Measurements from ENCODE around the gene TESMIN. TPM values are rescaled to one million over a fixed set of nuclear protein-coding genes. Genes with fewer than 3 reads are reported as not detected.

Gene TESMIN
- polyA plus RNA-seq, 1 experiment = 0.79 TPM

DNA sequence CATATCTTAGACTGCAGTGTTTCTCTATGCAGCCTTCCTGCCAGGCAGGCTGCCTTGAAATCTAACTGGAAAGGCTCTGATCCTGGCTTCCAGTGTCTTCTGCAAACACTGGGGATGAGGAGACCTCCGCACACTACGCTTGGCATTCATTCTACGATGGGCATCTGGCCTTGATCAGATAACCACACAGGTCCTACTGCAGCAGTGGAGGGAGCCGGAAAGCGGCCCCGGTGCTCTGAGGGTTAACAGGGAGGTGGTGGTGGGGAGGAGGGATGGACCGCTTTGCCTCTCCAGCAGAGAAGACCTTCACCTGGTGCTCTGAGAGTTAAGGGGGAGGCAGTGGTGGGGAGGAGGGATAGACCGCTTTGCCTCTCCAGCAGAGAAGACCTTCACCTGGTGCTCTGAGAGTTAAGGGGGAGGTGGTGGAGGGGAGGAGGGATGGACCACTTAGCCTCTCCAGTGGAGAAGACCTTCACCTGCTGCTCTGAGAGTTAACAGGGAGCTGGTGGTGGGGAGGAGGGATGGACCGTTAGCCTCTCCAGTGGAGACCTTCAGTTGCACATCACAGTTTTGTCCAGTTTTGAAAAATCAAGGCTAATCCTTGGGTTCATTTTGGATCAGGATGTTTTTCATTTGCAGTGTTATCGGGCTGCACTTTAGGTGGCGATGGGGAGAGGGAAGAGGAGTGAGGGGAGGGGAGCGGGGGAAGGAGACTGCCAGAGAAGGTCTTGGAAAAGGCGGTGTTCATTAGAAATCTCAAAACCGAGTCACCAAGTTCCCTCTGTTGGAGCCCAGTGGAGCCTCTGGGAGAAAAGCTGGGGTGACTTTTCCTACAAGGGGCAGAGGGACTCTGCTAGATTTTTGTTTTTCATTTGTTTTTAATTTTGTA is 61.3 kb downstream of the TESMIN start:
- Histone ChIP-seq H3K4me3 (ENCODE audit: low read depth, low read length) (no peak overlapping the region), H3K27ac (ENCODE audit: low read depth, low read length) (no peak overlapping the region)

DNA sequence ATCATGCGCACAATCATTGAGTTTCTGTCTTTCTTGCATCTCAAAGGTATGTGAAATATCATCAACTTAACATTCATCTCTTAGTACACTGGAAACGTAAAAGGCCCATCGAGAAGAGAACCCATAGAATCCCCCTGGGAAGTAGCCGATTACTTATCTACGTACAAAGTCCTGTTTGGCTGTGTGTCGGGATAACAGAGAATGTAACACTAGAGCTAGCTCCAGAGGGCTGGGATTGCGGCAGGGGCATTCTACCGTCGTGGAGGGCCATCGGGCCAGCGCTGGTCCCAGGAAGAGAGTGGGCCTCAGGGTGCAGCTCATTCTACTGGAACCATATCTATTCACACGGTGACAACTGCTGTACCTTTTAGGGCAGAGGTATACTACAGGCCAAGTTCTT is 62.4 kb downstream of the TESMIN start:
- CTCF ChIA-PET = no interaction called here
- TF ChIP-seq, protein P1, sequence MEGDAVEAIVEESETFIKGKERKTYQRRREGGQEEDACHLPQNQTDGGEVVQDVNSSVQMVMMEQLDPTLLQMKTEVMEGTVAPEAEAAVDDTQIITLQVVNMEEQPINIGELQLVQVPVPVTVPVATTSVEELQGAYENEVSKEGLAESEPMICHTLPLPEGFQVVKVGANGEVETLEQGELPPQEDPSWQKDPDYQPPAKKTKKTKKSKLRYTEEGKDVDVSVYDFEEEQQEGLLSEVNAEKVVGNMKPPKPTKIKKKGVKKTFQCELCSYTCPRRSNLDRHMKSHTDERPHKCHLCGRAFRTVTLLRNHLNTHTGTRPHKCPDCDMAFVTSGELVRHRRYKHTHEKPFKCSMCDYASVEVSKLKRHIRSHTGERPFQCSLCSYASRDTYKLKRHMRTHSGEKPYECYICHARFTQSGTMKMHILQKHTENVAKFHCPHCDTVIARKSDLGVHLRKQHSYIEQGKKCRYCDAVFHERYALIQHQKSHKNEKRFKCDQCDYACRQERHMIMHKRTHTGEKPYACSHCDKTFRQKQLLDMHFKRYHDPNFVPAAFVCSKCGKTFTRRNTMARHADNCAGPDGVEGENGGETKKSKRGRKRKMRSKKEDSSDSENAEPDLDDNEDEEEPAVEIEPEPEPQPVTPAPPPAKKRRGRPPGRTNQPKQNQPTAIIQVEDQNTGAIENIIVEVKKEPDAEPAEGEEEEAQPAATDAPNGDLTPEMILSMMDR (IDR thresholded peaks at IDR 0.05; ENCODE audit: low read depth, low read length) = no peak
- Histone ChIP-seq H3K9me3 (ENCODE audit: control insufficient read depth, insufficient read depth, low read length) (no peaks in the 10 kb centered on the region; the same call in 1 of the 2 replicates), H3K4me3 (ENCODE audit: low read depth, low read length) (no peak overlapping the region), H3K27ac (ENCODE audit: low read depth, low read length) (no peak overlapping the region), H3K27me3 (ENCODE audit: control insufficient read depth, insufficient read depth, low read length) (peaks cover 31% of the 10 kb centered on the region)
- POLR2A ChIA-PET = interaction anchor here (0.7 kb wide), 1 partner anchor 42 kb away, joined by 3 read pairs; no protein-coding TSS in a partner anchor
- no peak for DNase-seq (ENCODE audit: low read depth, low spot score)

More for the DNA sequence above, 61.3 kb downstream of the TESMIN start:
- no peaks in the 10 kb centered on the region; the same call in 1 of the 2 replicates for H3K9me3 ChIP-seq (ENCODE audit: control insufficient read depth, insufficient read depth, low read length)
- CTCF ChIA-PET = no interaction called here
- POLR2A ChIA-PET = interaction anchor here (0.7 kb wide), 2 partner anchors 40 to 43 kb away, joined by 3 to 5 read pairs; no protein-coding TSS in a partner anchor
- DNase-seq (ENCODE audit: low read depth, low spot score) = no peak
- TF ChIP-seq, protein P1 (IDR thresholded peaks at IDR 0.05; ENCODE audit: low read depth, low read length) = no peak
- H3K27me3 ChIP-seq (ENCODE audit: control insufficient read depth, insufficient read depth, low read length) = peaks cover 27% of the 10 kb centered on the region

DNA sequence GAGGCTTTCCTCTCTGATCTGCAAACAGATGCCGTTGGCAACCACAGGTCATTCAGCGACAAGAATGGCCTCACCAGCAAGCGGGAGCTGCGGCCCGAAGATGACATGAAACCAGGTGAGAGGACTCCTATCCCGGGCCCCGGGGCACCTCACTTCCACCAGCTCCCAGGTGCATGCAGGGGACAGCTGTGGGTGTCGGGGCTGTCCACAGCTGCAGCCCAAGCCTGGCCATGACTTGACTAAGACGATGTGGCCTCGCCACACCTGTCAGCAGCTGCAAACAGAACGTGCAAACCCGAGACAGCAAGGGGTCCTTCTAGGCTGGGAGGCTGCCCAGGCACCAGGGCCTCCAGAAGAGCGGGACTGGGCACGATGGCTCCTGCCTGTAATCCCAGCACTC is 63.3 kb downstream of the TESMIN start:
- Histone ChIP-seq H3K4me3 (ENCODE audit: low read depth, low read length) (no peak overlapping the region), H3K27me3 (ENCODE audit: control insufficient read depth, insufficient read depth, low read length) (peaks cover 36% of the 10 kb centered on the region), H3K9me3 (ENCODE audit: control insufficient read depth, insufficient read depth, low read length) (no peaks in the 10 kb centered on the region; the same call in 1 of the 2 replicates), H3K27ac (ENCODE audit: low read depth, low read length) (no peak overlapping the region)
- TF ChIP-seq, protein P1 (IDR thresholded peaks at IDR 0.05; ENCODE audit: low read depth, low read length) = no peak
- POLR2A ChIA-PET = no interaction called here
- DNase-seq (ENCODE audit: low read depth, low spot score) = no peak
- CTCF ChIA-PET = interaction anchor here (0.6 kb wide), 1 partner anchor 18 kb away, joined by 3 read pairs; no protein-coding TSS in a partner anchor

DNA sequence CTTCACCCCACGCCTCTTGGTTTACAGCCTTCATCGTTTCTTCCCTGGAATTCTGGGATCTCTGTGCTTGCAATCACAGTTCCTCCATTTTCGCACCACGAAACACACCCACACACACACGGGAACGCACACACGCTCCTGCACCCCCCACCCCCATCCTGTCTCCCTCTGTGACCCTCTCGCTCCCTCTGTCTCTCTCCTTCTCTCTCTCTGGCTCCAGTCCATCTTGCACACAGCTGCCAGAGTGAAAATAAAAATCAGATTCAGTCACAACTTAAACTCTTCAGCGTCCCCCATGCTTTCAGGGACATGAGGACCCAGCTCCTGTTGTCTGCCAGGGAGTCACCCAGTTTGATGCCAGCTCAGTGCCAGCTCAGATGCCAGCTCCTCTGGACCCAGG is 64.0 kb downstream of the TESMIN start:
- peaks cover 34% of the 10 kb centered on the region for H3K27me3 ChIP-seq (ENCODE audit: control insufficient read depth, insufficient read depth, low read length)
- H3K27ac ChIP-seq (ENCODE audit: low read depth, low read length) = no peak overlapping the region
- DNase-seq (ENCODE audit: low read depth, low spot score) = no peak
- no peak overlapping the region for H3K4me3 ChIP-seq (ENCODE audit: low read depth, low read length)
- TF ChIP-seq, protein P1 (IDR thresholded peaks at IDR 0.05; ENCODE audit: low read depth, low read length) = no peak
- ChIA-PET CTCF (no interaction called here), POLR2A (no interaction called here)
- no peaks in the 10 kb centered on the region; the same call in 1 of the 2 replicates for H3K9me3 ChIP-seq (ENCODE audit: control insufficient read depth, insufficient read depth, low read length)

DNA sequence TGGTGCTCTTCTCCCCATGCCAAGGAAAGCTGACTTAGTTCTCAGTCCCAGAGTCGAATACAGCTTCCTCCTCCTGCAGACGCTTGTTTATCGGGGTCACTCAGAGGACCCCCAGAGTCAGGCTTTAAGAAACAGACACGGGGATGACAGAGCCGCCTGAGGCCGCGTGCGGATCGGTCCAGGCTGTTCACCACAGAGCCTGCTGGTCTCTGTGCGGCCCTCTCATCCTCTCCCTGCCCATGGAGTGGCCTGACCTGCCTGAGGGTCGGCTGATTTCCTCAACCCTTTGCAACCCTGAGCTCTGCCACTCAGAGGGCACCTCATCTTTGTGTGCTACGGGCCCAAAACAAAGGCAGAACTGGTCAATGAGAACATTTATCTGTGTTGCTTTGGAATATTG is 64.8 kb downstream of the TESMIN start:
- POLR2A ChIA-PET = no interaction called here
- no peak for DNase-seq (ENCODE audit: low read depth, low spot score)
- CTCF ChIA-PET = no interaction called here

More for the DNA sequence above, 64.8 kb downstream of the TESMIN start:
- Histone ChIP-seq H3K4me3 (ENCODE audit: low read depth, low read length) (no peak overlapping the region), H3K27me3 (ENCODE audit: control insufficient read depth, insufficient read depth, low read length) (peaks cover 34% of the 10 kb centered on the region), H3K27ac (ENCODE audit: low read depth, low read length) (no peak overlapping the region), H3K9me3 (ENCODE audit: control insufficient read depth, insufficient read depth, low read length) (no peaks in the 10 kb centered on the region; the same call in 1 of the 2 replicates)
- TF ChIP-seq, protein P1 (IDR thresholded peaks at IDR 0.05; ENCODE audit: low read depth, low read length) = no peak
